NCI-H748 (cell line): ENCODE results near the gene BRK1.
"Not testable (repeated sequence)": the region's sequence is repeated elsewhere in the genome, so short reads cannot be mapped to it uniquely, and the experiment has no call there.

Experiments used
- DNase-seq: peaks from one replicate; lab custom pipeline; 2025; ENCODE audit not compliant: unreplicated experiment; lab: John Stamatoyannopoulos, UW

BRK1 gene

GRCh38 chr3:10142707-10143560, 27.5 kb downstream of the BRK1 start:
- no peak for DNase-seq

GRCh38 chr3:10145685-10146084, 30.2 kb downstream of the BRK1 start:
- DNase-seq: no peak

GRCh38 chr3:10149226-10149625, 33.8 kb downstream of the BRK1 start:
- DNase-seq: no peak

- no peak for DNase-seq
Measured at GRCh38 chr3:10150987-10151386, 35.5 kb downstream of the BRK1 start.

GRCh38 chr3:10154335-10155122, 39.1 kb downstream of the BRK1 start:
- no peak for DNase-seq

GRCh38 chr3:10155123-10155472, 39.6 kb downstream of the BRK1 start:
- DNase-seq: no peak

- DNase-seq: no peak
Measured at GRCh38 chr3:10155658-10156057, 40.2 kb downstream of the BRK1 start.

- DNase-seq: no peak
Measured at GRCh38 chr3:10157031-10157430, 41.6 kb downstream of the BRK1 start.

GRCh38 chr3:10158555-10158954, 43.1 kb downstream of the BRK1 start:
- not testable (repeated sequence) for DNase-seq

- no peak for DNase-seq
Measured at GRCh38 chr3:10160346-10160745, 44.9 kb downstream of the BRK1 start.

- DNase-seq: no peak
Measured at GRCh38 chr3:10160925-10161324, 45.5 kb downstream of the BRK1 start.

GRCh38 chr3:10162185-10162584, 46.7 kb downstream of the BRK1 start:
- DNase-seq: no peak

- not testable (repeated sequence) for DNase-seq
Measured at GRCh38 chr3:10164201-10164545, 48.7 kb downstream of the BRK1 start.

- peak; percentile 14 for DNase-seq
Measured at GRCh38 chr3:10164546-10165393, 49.3 kb downstream of the BRK1 start, which contains the start of gene IRAK2. Gene IRAK2 (plus strand): TSS chr3:10164919. CDS start chr3:10164955, 36 bp downstream.

- DNase-seq: no peak
Measured at GRCh38 chr3:10166213-10166604, 50.7 kb downstream of the BRK1 start.

GRCh38 chr3:10169000-10169496, 53.6 kb downstream of the BRK1 start:
- no peak for DNase-seq

- DNase-seq: peak; percentile 38
Measured at GRCh38 chr3:10170915-10171478, 55.5 kb downstream of the BRK1 start.

GRCh38 chr3:10173095-10173925, 57.8 kb downstream of the BRK1 start:
- no peak for DNase-seq

- no peak for DNase-seq
Measured at GRCh38 chr3:10173926-10174435, 58.5 kb downstream of the BRK1 start.

- DNase-seq: not testable (repeated sequence)
Measured at GRCh38 chr3:10175334-10175733, 59.9 kb downstream of the BRK1 start.
